ENCODE measurements around the gene LPP. TPM values are rescaled to one million over a fixed set of nuclear protein-coding genes. Genes with fewer than 3 reads are reported as not detected.

The LPP gene
- total and polyA plus RNA-seq, 2 of the 4 experiments (the other 2 are of a cell fraction), result 16.0 to 130 TPM

GRCh38 chr3:188152660-188153436 is 1.1 kb upstream of the LPP start (continued):
- TF ChIP-seq NFE2L2 (IDR thresholded peaks at IDR 0.05; ENCODE audit: low read depth, low read length) (no peak), MXI1 (IDR thresholded peaks at IDR 0.05; ENCODE audit: borderline replicate concordance, low read depth, low read length) (no peak)

- H3K9me3 ChIP-seq (ENCODE audit: control insufficient read depth, insufficient read depth, low read length), result no peaks in the 10 kb centered on the region
- H3K4ac ChIP-seq (ENCODE audit: low read depth, low read length), result peak overlapping the region; percentile 99
- H3K36me3 ChIP-seq (ENCODE audit: control insufficient read depth, insufficient read depth, low read length), result no peaks in the 10 kb centered on the region
- H4K8ac ChIP-seq (ENCODE audit: low read depth in 2 of 2, low read length in 2 of 2), result peak overlapping the region; percentile 97 to 99
- H2BK5ac ChIP-seq (ENCODE audit: low read depth, low read length, poor library complexity, severe bottlenecking), result peak overlapping the region; percentile 94
- H2AFZ ChIP-seq (replicated peaks; ENCODE audit: low read length, poor library complexity), result peak overlapping the region; percentile 95
- POLR2A ChIA-PET (ENCODE audit: unreplicated experiment), result interaction anchor here (0.5 to 1.8 kb wide), 10 partner anchors 106 to 414 kb away, joined by 3 to 15 read pairs (median 4); partner anchors contain the start of gene BCL6
- H3K56ac ChIP-seq (ENCODE audit: extremely low read depth, insufficient read depth, low read length), result peak overlapping the region; percentile 99
- peak overlapping the region; percentile 100 for H4K91ac ChIP-seq (ENCODE audit: insufficient read depth, low read depth, low read length)
- peaks cover 25% of the 10 kb centered on the region for H3K4me1 ChIP-seq (ENCODE audit: control insufficient read depth, insufficient read depth, low read length)
- H3K18ac ChIP-seq (ENCODE audit: low read depth, low read length), result peak overlapping the region; percentile 95
- ATAC-seq (ENCODE audit: low read depth), result peak; percentile 72
- peak overlapping the region; percentile 97 for H3K9ac ChIP-seq (ENCODE audit: low read depth, low read length)
- H3K23ac ChIP-seq (ENCODE audit: low read depth, low read length), result peak overlapping the region; percentile 86
- peak overlapping the region; percentile 97 for H2AK5ac ChIP-seq (ENCODE audit: low read depth, low read length)
- WGBS, 2 experiments (ENCODE audit: extremely low coverage in 2 of 2, insufficient read length in 1 of 2), result no CpG with 5 or more reads among the region's 36 CpGs
- peaks cover 16% of the 10 kb centered on the region for H4K20me1 ChIP-seq (ENCODE audit: insufficient read depth, low read length)
- H2BK15ac ChIP-seq (ENCODE audit: low read depth, low read length), result peak overlapping the region; percentile 99
- in situ Hi-C loops (cut with MboI; ENCODE audit: low sequenced_read_pairs) (no loop called here), dilution Hi-C loops (cut with HindIII; ENCODE audit: low sequenced_read_pairs, unreplicated experiment) (no loop called here), intact Hi-C loops (cut with micrococcal nuclease) (loop anchor here (1.0 to 10.0 kb wide), 9 partner anchors 59 to 991 kb away; partner anchors contain the start of gene BCL6)
- no peaks in the 10 kb centered on the region for H3K27me3 ChIP-seq (ENCODE audit: control insufficient read depth, insufficient read depth, low read length)
- no TSS peak for BruUV-seq (replicated peaks)
- H2AK9ac ChIP-seq (replicated peaks; ENCODE audit: low read depth, low read length, poor library complexity), result peak overlapping the region; percentile 95
- H3K14ac ChIP-seq (replicated peaks; ENCODE audit: low read depth, low read length), result peak overlapping the region; percentile 98
- peak overlapping the region; percentile 86 for H3K4me2 ChIP-seq (ENCODE audit: low read depth, low read length)
- H3K27ac ChIP-seq (ENCODE audit: insufficient read depth, low read length), result peak overlapping the region; percentile 97
- CTCF ChIA-PET, result interaction anchor here (0.8 kb wide), 1 partner anchor 411 kb away, joined by 3 read pairs; no protein-coding TSS in a partner anchor
- peak; percentile 97 for DNase-seq
- peaks cover 17% of the 10 kb centered on the region for H3K9me1 ChIP-seq (ENCODE audit: insufficient read depth, low read length)
- peak overlapping the region; percentile 83 for H3K4me3 ChIP-seq (ENCODE audit: insufficient read depth, low read depth, low read length)
- H2BK20ac ChIP-seq (ENCODE audit: low read depth, low read length), result peak overlapping the region; percentile 82
- peaks cover 20 to 56% of the 10 kb centered on the region in 2 experiments for H3K79me1 ChIP-seq (ENCODE audit: low read depth in 1 of 2, low read length in 2 of 2)
- H2BK120ac ChIP-seq (ENCODE audit: low read depth, low read length), result peak overlapping the region; percentile 98
- H4K5ac ChIP-seq (ENCODE audit: low read depth, low read length), result peak overlapping the region; percentile 98
- TF ChIP-seq RCOR1 (IDR thresholded peaks at IDR 0.05; ENCODE audit: insufficient replicate concordance, low read length) (no peak), CEBPB (IDR thresholded peaks at IDR 0.05; ENCODE audit: low read depth, low read length) (no peak), CTCF (conservative IDR thresholded peaks at IDR 0.05; ENCODE audit: low read depth, low read length) (no peak), RFX5 (IDR thresholded peaks at IDR 0.05; ENCODE audit: low read depth, low read length) (no peak), SMC3 (IDR thresholded peaks at IDR 0.05; ENCODE audit: low read depth, low read length) (no peak; the same call in 1 of the 2 replicates), BHLHE40 (IDR thresholded peaks at IDR 0.05; ENCODE audit: low read depth, low read length) (peak; percentile 93), POLR2A (IDR thresholded peaks at IDR 0.05; ENCODE audit: low read depth, low read length) (peak; percentile 84), FOS (IDR thresholded peaks at IDR 0.05; ENCODE audit: low read depth, low read length) (no peak), CHD1 (IDR thresholded peaks at IDR 0.05; ENCODE audit: low read depth, low read length) (peak; percentile 32; the same call in 1 of the 2 replicates), RAD21 (IDR thresholded peaks at IDR 0.05; ENCODE audit: low read length) (no peak), MXI1 (IDR thresholded peaks at IDR 0.05; ENCODE audit: borderline replicate concordance, low read depth, low read length) (no peak)
- TF ChIP-seq, protein P1, sequence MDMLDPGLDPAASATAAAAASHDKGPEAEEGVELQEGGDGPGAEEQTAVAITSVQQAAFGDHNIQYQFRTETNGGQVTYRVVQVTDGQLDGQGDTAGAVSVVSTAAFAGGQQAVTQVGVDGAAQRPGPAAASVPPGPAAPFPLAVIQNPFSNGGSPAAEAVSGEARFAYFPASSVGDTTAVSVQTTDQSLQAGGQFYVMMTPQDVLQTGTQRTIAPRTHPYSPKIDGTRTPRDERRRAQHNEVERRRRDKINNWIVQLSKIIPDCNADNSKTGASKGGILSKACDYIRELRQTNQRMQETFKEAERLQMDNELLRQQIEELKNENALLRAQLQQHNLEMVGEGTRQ (IDR thresholded peaks at IDR 0.05; ENCODE audit: low read depth, low read length), result no peak
Measured at GRCh38 chr3:188153437-188154013, 432 bp upstream of the LPP start.
